ENCODE measurements around the gene TADA3. TPM values are rescaled to one million over a fixed set of nuclear protein-coding genes. Genes with fewer than 3 reads are reported as not detected.

Gene TADA3
- total RNA-seq, 1 experiment from 2014 or later = 85.4 TPM

DNA sequence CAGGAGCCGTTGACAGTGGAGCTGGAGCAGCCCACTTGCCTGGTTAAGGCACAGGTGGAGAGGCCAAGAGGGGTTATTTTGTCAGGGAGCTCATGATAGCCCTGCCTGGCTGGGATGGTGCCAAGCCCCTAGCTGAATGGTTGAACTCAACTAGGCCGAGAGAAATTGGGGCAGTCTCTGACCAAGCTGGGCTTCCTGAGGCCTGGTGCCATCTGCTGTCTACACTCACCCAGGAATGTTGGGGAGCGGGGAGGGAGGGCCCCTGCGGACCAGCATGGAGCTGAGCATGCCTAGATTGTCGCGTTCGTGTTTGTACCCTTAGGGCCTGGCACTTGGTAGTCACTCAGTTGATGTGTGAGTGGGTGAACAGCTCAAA, 59.5 kb downstream of the TADA3 start:
- POLR2A ChIA-PET (ENCODE audit: unreplicated experiment) = no interaction called here

DNA sequence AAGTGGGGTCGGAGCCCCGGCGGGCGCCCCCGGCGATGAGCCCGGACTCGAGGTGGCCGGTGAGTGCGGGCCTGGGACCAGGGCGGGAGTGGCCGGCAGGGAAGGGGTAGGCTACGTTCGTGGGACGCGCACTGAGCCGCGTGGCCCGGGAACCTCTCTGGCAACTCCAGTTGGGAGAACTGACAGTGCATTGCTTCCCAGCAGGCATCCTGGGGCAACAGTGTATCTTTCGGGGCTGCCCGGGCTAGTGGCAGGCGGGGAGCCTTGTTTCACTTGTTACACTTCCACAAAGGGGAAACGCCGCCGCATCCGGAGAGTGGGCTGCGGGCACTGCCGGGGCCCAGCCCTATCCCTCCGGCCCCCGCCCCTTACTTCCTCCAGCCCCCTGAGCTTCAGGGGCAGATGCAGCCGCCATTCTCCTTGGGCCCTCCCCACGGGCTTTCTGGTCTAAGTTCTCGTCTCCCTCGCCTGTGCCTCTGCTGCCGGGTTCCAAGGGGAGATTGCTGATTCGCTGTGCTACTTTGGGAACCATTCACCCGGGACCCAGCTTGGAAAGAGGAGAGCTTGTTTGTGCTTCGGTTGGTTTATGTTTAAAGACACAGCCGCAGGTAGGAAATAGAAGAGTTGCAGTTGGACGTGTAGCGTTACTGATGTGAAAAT, 60.1 kb downstream of the TADA3 start:
- ChIA-PET CTCF (interaction anchor here (0.9 kb wide), 1 partner anchor 16 kb away, joined by 3 read pairs; no protein-coding TSS in a partner anchor), POLR2A (ENCODE audit: unreplicated experiment) (no interaction called here)
- Histone ChIP-seq H2AFZ (ENCODE audit: low read length) (peak overlapping the region; percentile 97), H3K27me3 (ENCODE audit: low read length) (no peaks in the 10 kb centered on the region), H3K9ac (ENCODE audit: low read length) (peak overlapping the region; percentile 99), H3K4me2 (ENCODE audit: low read length) (peak overlapping the region; percentile 97), H3K79me2 (ENCODE audit: low read length) (peaks cover 45% of the 10 kb centered on the region), H3K9me3 (ENCODE audit: low read length) (no peaks in the 10 kb centered on the region), H4K20me1 (ENCODE audit: low read length) (peaks cover 13% of the 10 kb centered on the region), H3F3A (ENCODE audit: low read length, unreplicated experiment) (no peaks in the 10 kb centered on the region), H3K4me1 (ENCODE audit: insufficient read depth, low read length) (peaks cover 23% of the 10 kb centered on the region), H3K9me2 (replicated peaks; ENCODE audit: low read length) (no peaks in the 10 kb centered on the region), H3K36me3 (ENCODE audit: low read depth, low read length) (peaks cover 23% of the 10 kb centered on the region), H3K27ac (ENCODE audit: low read length) (peak overlapping the region; percentile 92), H3K4me3 (ENCODE audit: low read length) (peak overlapping the region; percentile 89)
- no TSS peak for BruUV-seq (replicated peaks)
- intact Hi-C loops (cut with micrococcal nuclease) = loop anchor here (5.0 kb wide), 1 partner anchor 770 kb away; the partner anchor contains the start of gene RAD18
- TF ChIP-seq EZH2phosphoT487 (IDR thresholded peaks at IDR 0.05; ENCODE audit: borderline replicate concordance, low read length) = no peak
- TF ChIP-seq, protein P1, sequence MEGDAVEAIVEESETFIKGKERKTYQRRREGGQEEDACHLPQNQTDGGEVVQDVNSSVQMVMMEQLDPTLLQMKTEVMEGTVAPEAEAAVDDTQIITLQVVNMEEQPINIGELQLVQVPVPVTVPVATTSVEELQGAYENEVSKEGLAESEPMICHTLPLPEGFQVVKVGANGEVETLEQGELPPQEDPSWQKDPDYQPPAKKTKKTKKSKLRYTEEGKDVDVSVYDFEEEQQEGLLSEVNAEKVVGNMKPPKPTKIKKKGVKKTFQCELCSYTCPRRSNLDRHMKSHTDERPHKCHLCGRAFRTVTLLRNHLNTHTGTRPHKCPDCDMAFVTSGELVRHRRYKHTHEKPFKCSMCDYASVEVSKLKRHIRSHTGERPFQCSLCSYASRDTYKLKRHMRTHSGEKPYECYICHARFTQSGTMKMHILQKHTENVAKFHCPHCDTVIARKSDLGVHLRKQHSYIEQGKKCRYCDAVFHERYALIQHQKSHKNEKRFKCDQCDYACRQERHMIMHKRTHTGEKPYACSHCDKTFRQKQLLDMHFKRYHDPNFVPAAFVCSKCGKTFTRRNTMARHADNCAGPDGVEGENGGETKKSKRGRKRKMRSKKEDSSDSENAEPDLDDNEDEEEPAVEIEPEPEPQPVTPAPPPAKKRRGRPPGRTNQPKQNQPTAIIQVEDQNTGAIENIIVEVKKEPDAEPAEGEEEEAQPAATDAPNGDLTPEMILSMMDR (conservative IDR thresholded peaks at IDR 0.05; ENCODE audit: low read depth, low read length) = no peak
- TF ChIP-seq EZH2 (IDR thresholded peaks at IDR 0.05; ENCODE audit: low read length, unreplicated experiment) = no peak
- DNase-seq (no peak), ATAC-seq (0 out of 2 replicates have a peak, but pooled peaks have one; percentile 1)

More for the DNA sequence above, 59.5 kb downstream of the TADA3 start:
- Histone ChIP-seq H4K20me1 (ENCODE audit: low read length) (peaks cover 13% of the 10 kb centered on the region), H3K9me2 (replicated peaks; ENCODE audit: low read length) (no peaks in the 10 kb centered on the region), H3K4me2 (ENCODE audit: low read length) (peak overlapping the region; percentile 97), H3K9me3 (ENCODE audit: low read length) (no peaks in the 10 kb centered on the region), H3K4me1 (ENCODE audit: insufficient read depth, low read length) (peaks cover 20% of the 10 kb centered on the region), H2AFZ (ENCODE audit: low read length) (no peak overlapping the region), H3K4me3 (ENCODE audit: low read length) (peak overlapping the region; percentile 89), H3K27me3 (ENCODE audit: low read length) (no peaks in the 10 kb centered on the region), H3F3A (ENCODE audit: low read length, unreplicated experiment) (no peaks in the 10 kb centered on the region), H3K79me2 (ENCODE audit: low read length) (peaks cover 50% of the 10 kb centered on the region), H3K27ac (ENCODE audit: low read length) (no peak overlapping the region), H3K9ac (ENCODE audit: low read length) (peak overlapping the region; percentile 99), H3K36me3 (ENCODE audit: low read depth, low read length) (peaks cover 28% of the 10 kb centered on the region)
- CTCF ChIA-PET = interaction anchor here (0.9 kb wide), 1 partner anchor 17 kb away, joined by 3 read pairs; no protein-coding TSS in a partner anchor
- intact Hi-C loops (cut with micrococcal nuclease) = loop anchor here (5.0 kb wide), 1 partner anchor 770 kb away; the partner anchor contains the start of gene RAD18
- TSS peak; percentile 41 for BruUV-seq (replicated peaks)
- no peak for TF ChIP-seq EZH2phosphoT487 (IDR thresholded peaks at IDR 0.05; ENCODE audit: borderline replicate concordance, low read length)
- no peak for TF ChIP-seq EZH2 (IDR thresholded peaks at IDR 0.05; ENCODE audit: low read length, unreplicated experiment)
- TF ChIP-seq, protein P1 (conservative IDR thresholded peaks at IDR 0.05; ENCODE audit: low read depth, low read length) = no peak
- DNase-seq = no peak
- ATAC-seq = no peak

Data from PC-3 (cell line).